ENCODE data around the gene CLDN9.

CLDN9 gene

GRCh38 chr16:2976201-2976600 lies 36.5 kb upstream of the CLDN9 start:
- H3K4me3 ChIP-seq (ENCODE audit: low read length), result no peak overlapping the region
- H3K27me3 ChIP-seq (replicated peaks; ENCODE audit: insufficient read depth, low read length), result no peaks in the 10 kb centered on the region
- H3K27ac ChIP-seq (ENCODE audit: low read length), result no peak overlapping the region
- no peaks in the 10 kb centered on the region for H3K9me2 ChIP-seq (replicated peaks; ENCODE audit: insufficient read depth, low read length)
- H3K9me3 ChIP-seq (replicated peaks; ENCODE audit: insufficient read depth, low read length), result no peaks in the 10 kb centered on the region
- H3K4me2 ChIP-seq (ENCODE audit: low read depth, low read length), result no peak overlapping the region
- TF ChIP-seq CTCF (IDR thresholded peaks at IDR 0.05; ENCODE audit: low read length) (no peak), EZH2 (optimal IDR thresholded peaks at IDR 0.05; ENCODE audit: low read depth, low read length) (no peak), EZH2phosphoT487 (IDR thresholded peaks at IDR 0.05; ENCODE audit: low read length) (no peak)
- H3K36me3 ChIP-seq (replicated peaks; ENCODE audit: insufficient read depth, low read length), result no peaks in the 10 kb centered on the region; the same call in 1 of the 2 replicates
- DNase-seq, result no peak
- H3K9ac ChIP-seq (ENCODE audit: low read length), result no peak overlapping the region
- peaks cover 42% of the 10 kb centered on the region for H3K79me2 ChIP-seq (ENCODE audit: low read length)
- no peaks in the 10 kb centered on the region for H3K4me1 ChIP-seq (ENCODE audit: low read length)
- H3F3A ChIP-seq (ENCODE audit: insufficient read depth, low read length), result peaks cover 15% of the 10 kb centered on the region
- H4K20me1 ChIP-seq (ENCODE audit: insufficient read depth, low read length), result no peaks in the 10 kb centered on the region
- no peak overlapping the region for H2AFZ ChIP-seq (ENCODE audit: low read length)

- no peaks in the 10 kb centered on the region for H3K9me2 ChIP-seq (replicated peaks; ENCODE audit: insufficient read depth, low read length)
- H3K4me2 ChIP-seq (ENCODE audit: low read depth, low read length), result no peak overlapping the region
- H3K4me1 ChIP-seq (ENCODE audit: low read length), result no peaks in the 10 kb centered on the region
- H2AFZ ChIP-seq (ENCODE audit: low read length), result no peak overlapping the region
- no peaks in the 10 kb centered on the region for H3K27me3 ChIP-seq (replicated peaks; ENCODE audit: insufficient read depth, low read length)
- no peak for TF ChIP-seq EZH2 (optimal IDR thresholded peaks at IDR 0.05; ENCODE audit: low read depth, low read length)
- TF ChIP-seq EZH2phosphoT487 (IDR thresholded peaks at IDR 0.05; ENCODE audit: low read length), result no peak
- no peak for TF ChIP-seq CTCF (IDR thresholded peaks at IDR 0.05; ENCODE audit: low read length)
- H3K9me3 ChIP-seq (replicated peaks; ENCODE audit: insufficient read depth, low read length), result no peaks in the 10 kb centered on the region
- H3K27ac ChIP-seq (ENCODE audit: low read length), result no peak overlapping the region
- H3K36me3 ChIP-seq (replicated peaks; ENCODE audit: insufficient read depth, low read length), result no peaks in the 10 kb centered on the region; the same call in 1 of the 2 replicates
- peaks cover 15% of the 10 kb centered on the region for H3F3A ChIP-seq (ENCODE audit: insufficient read depth, low read length)
- DNase-seq, result no peak
- no peak overlapping the region for H3K4me3 ChIP-seq (ENCODE audit: low read length)
- H3K9ac ChIP-seq (ENCODE audit: low read length), result no peak overlapping the region
- H4K20me1 ChIP-seq (ENCODE audit: insufficient read depth, low read length), result no peaks in the 10 kb centered on the region
- H3K79me2 ChIP-seq (ENCODE audit: low read length), result peaks cover 37% of the 10 kb centered on the region
These were observed 36.0 kb upstream of the CLDN9 start for GRCh38 chr16:2976673-2977072.

- Histone ChIP-seq H3K27ac (ENCODE audit: low read length) (no peak overlapping the region), H3K9me2 (replicated peaks; ENCODE audit: insufficient read depth, low read length) (no peaks in the 10 kb centered on the region), H3K27me3 (replicated peaks; ENCODE audit: insufficient read depth, low read length) (no peaks in the 10 kb centered on the region), H4K20me1 (ENCODE audit: insufficient read depth, low read length) (no peaks in the 10 kb centered on the region), H3K36me3 (replicated peaks; ENCODE audit: insufficient read depth, low read length) (no peaks in the 10 kb centered on the region; the same call in 1 of the 2 replicates), H3K79me2 (ENCODE audit: low read length) (peaks cover 29% of the 10 kb centered on the region), H3K9ac (ENCODE audit: low read length) (no peak overlapping the region), H3K4me3 (ENCODE audit: low read length) (no peak overlapping the region), H3K4me1 (ENCODE audit: low read length) (no peaks in the 10 kb centered on the region), H2AFZ (ENCODE audit: low read length) (no peak overlapping the region), H3F3A (ENCODE audit: insufficient read depth, low read length) (peaks cover 10% of the 10 kb centered on the region), H3K9me3 (replicated peaks; ENCODE audit: insufficient read depth, low read length) (no peaks in the 10 kb centered on the region), H3K4me2 (ENCODE audit: low read depth, low read length) (no peak overlapping the region)
- TF ChIP-seq EZH2phosphoT487 (IDR thresholded peaks at IDR 0.05; ENCODE audit: low read length) (no peak), CTCF (IDR thresholded peaks at IDR 0.05; ENCODE audit: low read length) (no peak), EZH2 (optimal IDR thresholded peaks at IDR 0.05; ENCODE audit: low read depth, low read length) (no peak)
- DNase-seq, result no peak
These were observed 35.3 kb upstream of the CLDN9 start for GRCh38 chr16:2977440-2977839.

Data from MM.1S (cell line).